SK-N-SH (cell line): Measurements from ENCODE around the gene ADCY9.

Experiments
- CTCF ChIP-seq: fragments of 200-600 bp; sonication (generic); IDR thresholded peaks from 2 replicates; pipeline ENCODE4 v1.6.1; 2017; ENCODE audit warnings: antibody characterized with exemption, mild to moderate bottlenecking, moderate library complexity
- EP300 ChIP-seq, 2 experiments: IDR thresholded peaks; 2 replicates each; pipeline versions ENCODE4 v1.4.0 to v1.6.1; 2012; ENCODE audit warnings: borderline replicate concordance in 1 of 2, low read depth in 1 of 2, low read length in 1 of 2
- MXI1 ChIP-seq: IDR thresholded peaks from 2 replicates; pipeline ENCODE4 v1.6.1; 2012; ENCODE audit warnings: mild to moderate bottlenecking, low read depth, low read length, improper control_type of control experiment
- RAD21 ChIP-seq: IDR thresholded peaks from 2 replicates; pipeline ENCODE4 v1.6.1; 2012; ENCODE audit warnings: mild to moderate bottlenecking, low read length

- TF ChIP-seq CTCF (no peak), MXI1 (no peak), EP300 (IDR thresholded peaks at IDR 0.05; ENCODE audit: borderline replicate concordance in 1 of 2, low read depth in 1 of 2, low read length in 1 of 2) (no peak), RAD21 (no peak)
Observed at GRCh38 chr16:3965306-3965705, 150.9 kb downstream of the ADCY9 start.
